ENCODE measurements around the gene ATP2C2. TPM values are rescaled to one million over a fixed set of nuclear protein-coding genes. Genes with fewer than 3 reads are reported as not detected.

ATP2C2 gene
- total RNA-seq, 4 donors from 2014 or later, result 1.3 TPM; not detected in 3

DNA sequence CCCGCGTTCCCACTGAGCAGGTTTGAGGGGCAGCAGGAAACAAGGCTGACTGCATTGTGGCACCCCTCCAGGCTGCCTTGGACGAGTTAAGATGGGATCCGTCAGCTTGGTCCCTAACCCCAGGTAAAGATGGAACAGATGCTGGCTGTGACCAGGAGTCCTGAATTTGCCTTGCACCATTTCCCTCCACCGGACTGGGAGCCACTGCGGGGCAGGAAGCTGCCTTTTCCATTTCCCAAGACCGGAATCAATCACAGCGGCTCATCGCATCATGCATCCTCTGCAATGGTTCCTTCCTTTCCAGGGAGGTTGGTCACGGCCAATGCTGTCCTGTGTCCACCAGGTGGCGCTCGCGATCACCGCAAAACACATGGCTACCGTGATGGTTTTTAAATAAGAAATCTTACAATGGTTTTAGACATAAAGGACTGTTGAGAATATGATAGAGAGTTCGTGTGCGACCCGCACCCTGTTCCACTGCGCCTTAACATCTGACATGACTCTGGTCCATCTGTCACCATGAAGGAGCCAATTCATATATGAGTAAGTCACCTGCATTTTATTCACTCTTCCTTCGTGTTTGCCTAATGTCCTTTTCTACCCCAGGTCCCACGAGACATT lies 143.0 kb downstream of the ATP2C2 start:
- DNase-seq (ENCODE audit: low spot score), result peak; percentile 72
- ATAC-seq (ENCODE audit: low FRiP score), result peak; percentile 83
- TF ChIP-seq, protein P1, sequence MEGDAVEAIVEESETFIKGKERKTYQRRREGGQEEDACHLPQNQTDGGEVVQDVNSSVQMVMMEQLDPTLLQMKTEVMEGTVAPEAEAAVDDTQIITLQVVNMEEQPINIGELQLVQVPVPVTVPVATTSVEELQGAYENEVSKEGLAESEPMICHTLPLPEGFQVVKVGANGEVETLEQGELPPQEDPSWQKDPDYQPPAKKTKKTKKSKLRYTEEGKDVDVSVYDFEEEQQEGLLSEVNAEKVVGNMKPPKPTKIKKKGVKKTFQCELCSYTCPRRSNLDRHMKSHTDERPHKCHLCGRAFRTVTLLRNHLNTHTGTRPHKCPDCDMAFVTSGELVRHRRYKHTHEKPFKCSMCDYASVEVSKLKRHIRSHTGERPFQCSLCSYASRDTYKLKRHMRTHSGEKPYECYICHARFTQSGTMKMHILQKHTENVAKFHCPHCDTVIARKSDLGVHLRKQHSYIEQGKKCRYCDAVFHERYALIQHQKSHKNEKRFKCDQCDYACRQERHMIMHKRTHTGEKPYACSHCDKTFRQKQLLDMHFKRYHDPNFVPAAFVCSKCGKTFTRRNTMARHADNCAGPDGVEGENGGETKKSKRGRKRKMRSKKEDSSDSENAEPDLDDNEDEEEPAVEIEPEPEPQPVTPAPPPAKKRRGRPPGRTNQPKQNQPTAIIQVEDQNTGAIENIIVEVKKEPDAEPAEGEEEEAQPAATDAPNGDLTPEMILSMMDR (IDR thresholded peaks at IDR 0.05), result peak in 2 of 3 donors; percentile 90 to 91

DNA sequence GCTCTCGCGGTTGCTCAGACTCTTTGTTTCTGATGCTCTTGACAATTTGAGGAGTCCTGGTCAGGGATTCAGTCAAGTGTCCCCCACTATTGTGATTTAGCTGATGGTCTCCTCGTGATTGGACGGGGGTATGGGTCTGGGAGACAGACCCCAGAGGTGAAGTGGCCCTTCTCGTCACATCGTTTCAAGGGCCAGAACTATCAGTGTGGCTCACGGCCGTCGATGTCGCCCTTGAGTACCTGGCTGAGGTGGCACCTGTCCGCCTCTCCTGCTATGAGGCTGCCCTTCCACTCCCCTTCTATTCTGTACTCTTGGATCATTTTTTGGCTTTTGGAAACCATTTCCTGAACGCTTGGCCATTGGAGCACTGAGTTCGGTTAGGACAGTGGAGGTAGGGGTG lies 143.5 kb downstream of the ATP2C2 start:
- ATAC-seq (ENCODE audit: low FRiP score), result no peak
- DNase-seq (ENCODE audit: low spot score), result no peak
- TF ChIP-seq, protein P1 (IDR thresholded peaks at IDR 0.05), result no peak

DNA sequence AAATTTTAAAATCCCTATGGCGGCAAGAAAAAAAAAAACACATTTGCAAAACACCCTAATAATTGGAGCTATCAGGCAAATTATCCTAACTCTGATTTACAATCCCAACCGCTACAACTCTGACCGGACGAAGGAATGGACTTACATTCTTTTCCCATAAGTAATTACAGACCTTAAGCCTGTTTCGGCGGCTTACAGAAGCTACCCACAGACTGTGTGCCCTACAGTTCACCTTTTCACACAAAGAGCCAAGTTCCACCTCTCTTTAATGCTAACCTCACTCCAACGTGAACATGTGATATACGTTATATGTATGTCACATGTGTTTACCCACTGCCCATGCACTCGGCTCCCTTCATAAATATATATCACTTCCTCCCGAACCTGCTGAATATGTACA lies 144.8 kb downstream of the ATP2C2 start:
- no peak for ATAC-seq (ENCODE audit: low FRiP score)
- DNase-seq (ENCODE audit: low spot score), result no peak
- TF ChIP-seq, protein P1 (IDR thresholded peaks at IDR 0.05), result no peak

DNA sequence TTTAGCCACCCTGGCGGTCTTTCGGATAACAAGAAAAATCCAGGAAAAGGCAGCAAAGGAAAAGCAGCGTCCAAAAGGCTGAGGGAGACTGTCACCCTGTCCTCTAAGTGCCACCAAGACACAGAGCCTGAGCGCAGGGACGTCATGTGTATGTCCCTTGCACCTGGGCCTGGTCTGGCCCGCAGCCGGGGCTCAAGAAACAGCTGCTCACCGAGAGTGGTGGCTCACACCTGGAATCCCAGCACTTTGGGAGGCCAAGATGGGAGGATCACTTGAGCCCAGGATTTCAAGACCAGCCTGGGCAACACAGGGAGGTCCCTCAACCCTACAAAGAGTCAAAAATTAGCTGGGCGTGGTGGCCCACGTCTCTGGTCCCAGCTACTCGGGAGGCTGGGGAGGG lies 145.3 kb downstream of the ATP2C2 start:
- ATAC-seq (ENCODE audit: low FRiP score), result no peak
- no peak for DNase-seq (ENCODE audit: low spot score)
- TF ChIP-seq, protein P1 (IDR thresholded peaks at IDR 0.05), result no peak

Other genes starting within 250 kb of the ATP2C2 start
- 10 to 100 TPM in 3 of 4 donors, 1 to 10 TPM in 1; 8.8 to 21.4 (median 15.8) TPM for gene HSDL1, start 223.4 kb upstream of the ATP2C2 start, total RNA-seq
- under 1 TPM in 3 of 4 donors, not detected in 1; 0.28 to 0.48 (median 0.32) TPM for gene DNAAF1, start 223.2 kb upstream of the ATP2C2 start, total RNA-seq
- 10 to 100 TPM; 24.4 to 73.9 (median 33.3) TPM for gene TAF1C, start 181.5 kb upstream of the ATP2C2 start, total RNA-seq
- gene ADAD2, start 177.4 kb upstream of the ATP2C2 start, total RNA-seq, result 1 to 10 TPM in 2 of 4 donors, under 1 TPM in 1, not detected in 1; 0.19 to 4.3 (median 1.6) TPM
- gene KCNG4, start 128.5 kb upstream of the ATP2C2 start, total RNA-seq, result not detected
- 1 to 10 TPM in 3 of 4 donors, under 1 TPM in 1; 0.36 to 4.7 (median 2.5) TPM for gene WFDC1, start 73.7 kb upstream of the ATP2C2 start, total RNA-seq
- gene MEAK7, start 136.1 kb downstream of the ATP2C2 start, total RNA-seq, result 1 to 10 TPM; 6.4 to 9.1 (median 8.4) TPM
- gene COTL1, start 249.5 kb downstream of the ATP2C2 start, total RNA-seq, result 10 to 100 TPM; 55.3 to 95.1 (median 78.4) TPM